MG63 (cell line): ENCODE measurements around the gene UBA5. TPM values are rescaled to one million over a fixed set of nuclear protein-coding genes. Genes with fewer than 3 reads are reported as not detected.

Source experiments
- total RNA-seq: library from RNA; depleted of rRNA; stranded (reverse); fragments of >200 nt; shearing (Covaris generic); gene quantifications from 2 replicates; pipeline ENCODE4 v1.2.3, GENCODE V29; 2014; ENCODE audit warnings: low replicate concordance; rRNA removed

UBA5 gene
- total RNA-seq, 1 experiment from 2014 or later: 49.2 TPM

Other genes with a start within 250 kb of the UBA5 start
- gene DNAJC13, start 242.8 kb upstream of the UBA5 start, total RNA-seq: 33.7 and 44.1 TPM in 2 replicates
- gene ACKR4, start 63.1 kb upstream of the UBA5 start, total RNA-seq: 0.26 and 3.9 TPM in 2 replicates
- 4.3 and 12.1 TPM in 2 replicates for gene ACAD11, start 520 bp upstream of the UBA5 start, total RNA-seq
- 13.8 and 27.5 TPM in 2 replicates for gene NPHP3, start 62.1 kb downstream of the UBA5 start, total RNA-seq